ENCODE results near the gene DAPK1. TPM values are rescaled to one million over a fixed set of nuclear protein-coding genes. Genes with fewer than 3 reads are reported as not detected.
A peak's percentile ranks its signal among the peaks of the same experiment; 100 is the strongest.

DAPK1 gene
- total and polyA plus RNA-seq, 2 donors (not counting 3 experiments of a cell fraction or from before 2014, with no cell fraction given) = 58.9 to 119 TPM

GRCh38 chr9:87570000-87570908 is 72.6 kb downstream of the DAPK1 start:
- Histone ChIP-seq H3K4me1 (ENCODE audit: control insufficient read depth, extremely low read depth, insufficient read depth, low read length) (peaks cover 30% of the 10 kb centered on the region), H3K36me3 (ENCODE audit: control insufficient read depth in 2 of 2, extremely low read depth in 1 of 2, insufficient read depth in 2 of 2, low read length in 2 of 2) (peaks cover 0 to 10% of the 10 kb centered on the region in 2 experiments), H3K79me2 (ENCODE audit: control insufficient read depth, insufficient read depth, low read length) (peaks cover 10% of the 10 kb centered on the region), H3K9me1 (replicated peaks; ENCODE audit: control insufficient read depth, extremely low read depth, insufficient read depth, low read length) (no peaks in the 10 kb centered on the region), H3K9ac (replicated peaks; ENCODE audit: extremely low read depth, insufficient read depth, low read length) (peak overlapping the region; percentile 41), H4K20me1 (replicated peaks; ENCODE audit: control insufficient read depth, extremely low read depth, insufficient read depth, low read length) (no peaks in the 10 kb centered on the region), H3K27me3 (ENCODE audit: control insufficient read depth in 2 of 2, insufficient read depth in 2 of 2, low read length in 2 of 2) (no peaks in the 10 kb centered on the region), H3K4me3 (replicated peaks in 1 of 3; ENCODE audit: insufficient read depth in 1 of 3, low read depth in 1 of 3, low read length in 3 of 3) (no peak overlapping the region), H3K9me3 (replicated peaks; ENCODE audit: control insufficient read depth, insufficient read depth, low read length) (no peaks in the 10 kb centered on the region), H2AFZ (ENCODE audit: low read depth, low read length) (no peak overlapping the region), H3K4me2 (ENCODE audit: insufficient read depth, low read length) (peak overlapping the region; percentile 88), H3K27ac (ENCODE audit: insufficient read depth, low read depth, low read length) (peak overlapping the region; percentile 19)
- DNase-seq (ENCODE audit: low read depth, low spot score) = no peak
- peak; percentile 65 for FAIRE-seq
- dilution Hi-C loops (cut with MboI; ENCODE audit: extremely low pct_ligation_motif_present, low sequenced_read_pairs) (no loop called here), intact Hi-C loops (cut with micrococcal nuclease) (loop anchor here (2.0 kb wide), 4 partner anchors 23 to 71 kb away; no protein-coding TSS in a partner anchor)
- TF ChIP-seq EZH2 (IDR thresholded peaks at IDR 0.05; ENCODE audit: borderline replicate concordance, low read depth, low read length, severe bottlenecking) = no peak
- no peak for TF ChIP-seq FOS (IDR thresholded peaks at IDR 0.05; ENCODE audit: borderline replicate concordance, insufficient read depth, low read length)
- no peak for TF ChIP-seq POLR2AphosphoS5 (IDR thresholded peaks at IDR 0.05; ENCODE audit: insufficient read depth, low read depth, low read length)
- TF ChIP-seq POLR2A (IDR thresholded peaks at IDR 0.05; ENCODE audit: low read depth, low read length) = no peak
- no peak for TF ChIP-seq JUN (IDR thresholded peaks at IDR 0.05; ENCODE audit: borderline replicate concordance, insufficient read depth, insufficient read length, low read depth)
- TF ChIP-seq GATA2 (IDR thresholded peaks at IDR 0.05; ENCODE audit: insufficient read depth, insufficient read length, low read depth, low read length) = peak; percentile 3
- TF ChIP-seq, protein P1, sequence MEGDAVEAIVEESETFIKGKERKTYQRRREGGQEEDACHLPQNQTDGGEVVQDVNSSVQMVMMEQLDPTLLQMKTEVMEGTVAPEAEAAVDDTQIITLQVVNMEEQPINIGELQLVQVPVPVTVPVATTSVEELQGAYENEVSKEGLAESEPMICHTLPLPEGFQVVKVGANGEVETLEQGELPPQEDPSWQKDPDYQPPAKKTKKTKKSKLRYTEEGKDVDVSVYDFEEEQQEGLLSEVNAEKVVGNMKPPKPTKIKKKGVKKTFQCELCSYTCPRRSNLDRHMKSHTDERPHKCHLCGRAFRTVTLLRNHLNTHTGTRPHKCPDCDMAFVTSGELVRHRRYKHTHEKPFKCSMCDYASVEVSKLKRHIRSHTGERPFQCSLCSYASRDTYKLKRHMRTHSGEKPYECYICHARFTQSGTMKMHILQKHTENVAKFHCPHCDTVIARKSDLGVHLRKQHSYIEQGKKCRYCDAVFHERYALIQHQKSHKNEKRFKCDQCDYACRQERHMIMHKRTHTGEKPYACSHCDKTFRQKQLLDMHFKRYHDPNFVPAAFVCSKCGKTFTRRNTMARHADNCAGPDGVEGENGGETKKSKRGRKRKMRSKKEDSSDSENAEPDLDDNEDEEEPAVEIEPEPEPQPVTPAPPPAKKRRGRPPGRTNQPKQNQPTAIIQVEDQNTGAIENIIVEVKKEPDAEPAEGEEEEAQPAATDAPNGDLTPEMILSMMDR (IDR thresholded peaks at IDR 0.05; ENCODE audit: extremely low read depth in 1 of 2, insufficient read depth in 1 of 2, low read depth in 1 of 2, low read length in 2 of 2) = no peak
- TF ChIP-seq MYC (IDR thresholded peaks at IDR 0.05; ENCODE audit: low read depth, low read length) = no peak
- TF ChIP-seq, protein P2, sequence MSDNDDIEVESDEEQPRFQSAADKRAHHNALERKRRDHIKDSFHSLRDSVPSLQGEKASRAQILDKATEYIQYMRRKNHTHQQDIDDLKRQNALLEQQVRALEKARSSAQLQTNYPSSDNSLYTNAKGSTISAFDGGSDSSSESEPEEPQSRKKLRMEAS (IDR thresholded peaks at IDR 0.05; ENCODE audit: insufficient read depth, insufficient read length) = no peak
- POLR2A ChIA-PET = interaction anchor here (1.0 kb wide), 1 partner anchor 61 kb away, joined by 3 read pairs; no protein-coding TSS in a partner anchor
- CTCF ChIA-PET = interaction anchor here (0.7 to 2.4 kb wide), 14 partner anchors 9 to 233 kb away, joined by 3 to 11 read pairs (median 4); no protein-coding TSS in a partner anchor
- BruUV-seq (replicated peaks) = TSS peak; percentile 27
